ENCODE results near the gene TTLL7. TPM values are rescaled to one million over a fixed set of nuclear protein-coding genes. Genes with fewer than 3 reads are reported as not detected.

Gene TTLL7
- total RNA-seq, 1 experiment from 2014 or later, result 6.6 TPM

DNA sequence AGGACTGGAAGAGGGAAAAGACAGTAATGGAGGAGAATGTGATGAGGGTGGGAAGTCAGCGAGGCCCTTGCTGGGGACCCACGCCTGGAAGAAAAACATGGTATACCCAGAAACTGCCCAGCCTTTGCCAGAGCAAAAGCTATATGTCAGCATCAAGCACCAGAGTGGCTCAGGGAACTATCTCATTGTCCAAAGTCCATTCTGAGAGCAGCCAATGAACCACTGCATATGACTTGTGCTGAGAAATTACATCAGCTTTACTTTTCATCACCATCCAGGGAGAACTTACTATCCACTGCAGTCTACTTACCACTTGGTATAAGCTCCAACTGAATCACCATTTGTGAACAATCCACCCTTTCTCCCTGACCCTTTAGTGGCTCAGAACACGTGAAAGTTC, 148.1 kb downstream of the TTLL7 start:
- no peak overlapping the region for H2BK20ac ChIP-seq (ENCODE audit: low read depth, low read length, poor library complexity, severe bottlenecking)
- H3K79me2 ChIP-seq (ENCODE audit: insufficient read depth, low read length), result no peaks in the 10 kb centered on the region
- no peak overlapping the region for H3K27ac Mint-ChIP-seq
- no peaks in the 10 kb centered on the region for H4K20me1 ChIP-seq (ENCODE audit: control insufficient read depth, insufficient read depth, insufficient read length)
- H3K36me3 Mint-ChIP-seq (ENCODE audit: insufficient read depth in 1 of 3, low read depth in 3 of 3), result no peaks in the 10 kb centered on the region
- no peak overlapping the region for H4K91ac ChIP-seq (ENCODE audit: insufficient read length, low read depth, low read length)
- H3T11ph ChIP-seq (ENCODE audit: low read length), result no peak overlapping the region
- no peak overlapping the region for H2BK120ac ChIP-seq (ENCODE audit: low read depth, low read length, poor library complexity, severe bottlenecking)
- H3K9me3 Mint-ChIP-seq, result no peaks in the 10 kb centered on the region
- no peaks in the 10 kb centered on the region; a peak in 1 of 4 replicates for H3K4me1 Mint-ChIP-seq
- H3K56ac ChIP-seq (ENCODE audit: insufficient read length, low read depth, low read length), result no peak overlapping the region
- no peak overlapping the region for H2BK15ac ChIP-seq (ENCODE audit: low read depth, low read length)
- no peak overlapping the region for H4K8ac ChIP-seq (replicated peaks; ENCODE audit: insufficient read length, low read depth, low read length)
- no peak overlapping the region for H4K5ac ChIP-seq (ENCODE audit: insufficient read length, low read depth, low read length)
- no peak overlapping the region for H3K23ac ChIP-seq (ENCODE audit: insufficient read length, low read depth, low read length)
- no peak overlapping the region for H3K18ac ChIP-seq (ENCODE audit: insufficient read length, low read depth, low read length)
- H2AFZ ChIP-seq (ENCODE audit: low read length), result no peak overlapping the region
- no CpG with 5 or more reads among the region's 3 CpGs for WGBS (ENCODE audit: extremely low coverage, insufficient read length, low lambda C conversion rate)
- H2BK12ac ChIP-seq (ENCODE audit: insufficient read length, low read depth, low read length), result no peak overlapping the region
- no peak overlapping the region for H2AK5ac ChIP-seq (ENCODE audit: insufficient read length, low read length)
- no peaks in the 10 kb centered on the region for H3K23me2 ChIP-seq (ENCODE audit: insufficient read length, low read depth, low read length, poor library complexity, severe bottlenecking)
- H3K4me2 ChIP-seq (ENCODE audit: insufficient read depth, insufficient read length, low read length), result no peak overlapping the region
- no peaks in the 10 kb centered on the region; the same call in 1 of the 2 replicates for H3K27me3 Mint-ChIP-seq (ENCODE audit: low read depth)
- no peak overlapping the region for H2BK5ac ChIP-seq (ENCODE audit: insufficient read length, low read length)
- no peaks in the 10 kb centered on the region for H3K27me3 ChIP-seq (ENCODE audit: insufficient read depth, low read length)
- no peak overlapping the region for H3K4me3 Mint-ChIP-seq
- H3K79me1 ChIP-seq (ENCODE audit: insufficient read depth, low read depth, low read length, poor library complexity, severe bottlenecking), result no peaks in the 10 kb centered on the region
- TF ChIP-seq, protein P1, sequence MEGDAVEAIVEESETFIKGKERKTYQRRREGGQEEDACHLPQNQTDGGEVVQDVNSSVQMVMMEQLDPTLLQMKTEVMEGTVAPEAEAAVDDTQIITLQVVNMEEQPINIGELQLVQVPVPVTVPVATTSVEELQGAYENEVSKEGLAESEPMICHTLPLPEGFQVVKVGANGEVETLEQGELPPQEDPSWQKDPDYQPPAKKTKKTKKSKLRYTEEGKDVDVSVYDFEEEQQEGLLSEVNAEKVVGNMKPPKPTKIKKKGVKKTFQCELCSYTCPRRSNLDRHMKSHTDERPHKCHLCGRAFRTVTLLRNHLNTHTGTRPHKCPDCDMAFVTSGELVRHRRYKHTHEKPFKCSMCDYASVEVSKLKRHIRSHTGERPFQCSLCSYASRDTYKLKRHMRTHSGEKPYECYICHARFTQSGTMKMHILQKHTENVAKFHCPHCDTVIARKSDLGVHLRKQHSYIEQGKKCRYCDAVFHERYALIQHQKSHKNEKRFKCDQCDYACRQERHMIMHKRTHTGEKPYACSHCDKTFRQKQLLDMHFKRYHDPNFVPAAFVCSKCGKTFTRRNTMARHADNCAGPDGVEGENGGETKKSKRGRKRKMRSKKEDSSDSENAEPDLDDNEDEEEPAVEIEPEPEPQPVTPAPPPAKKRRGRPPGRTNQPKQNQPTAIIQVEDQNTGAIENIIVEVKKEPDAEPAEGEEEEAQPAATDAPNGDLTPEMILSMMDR (conservative IDR thresholded peaks at IDR 0.05), result no peak
- H3K4me1 ChIP-seq (ENCODE audit: insufficient read depth, low read length), result no peaks in the 10 kb centered on the region
- no peak overlapping the region for H3K14ac ChIP-seq (ENCODE audit: insufficient read depth, low read length)
- no peak overlapping the region for H3K4ac ChIP-seq (ENCODE audit: low read depth, low read length)
- no peak for DNase-seq
- H3K9me3 ChIP-seq (ENCODE audit: control insufficient read depth, low read depth, low read length), result no peaks in the 10 kb centered on the region
- no peak overlapping the region for H3K9ac ChIP-seq (ENCODE audit: extremely low read depth, insufficient read length, low read length)
- no peak overlapping the region for H3K27ac ChIP-seq (ENCODE audit: insufficient read length, low read depth, low read length)
